Small intestine (tissue), 7 donors: ENCODE results near the gene SVEP1. TPM values are rescaled to one million over a fixed set of nuclear protein-coding genes. Genes with fewer than 3 reads are reported as not detected.
A peak's percentile ranks its signal among the peaks of the same experiment; 100 is the strongest.

Experiments used
- DNase-seq, 2 donors: peaks; one replicate each; pipeline versions ENCODE4 v3.0.0 to v3.0.0-alpha.2; 2013
- FAIRE-seq: peaks from 2 replicates; lab custom pipeline; 2012; peaks lifted over from hg19 to GRCh38; lab: Jason Lieb, UNC
- H3K27ac ChIP-seq, 3 donors: one replicate each; pipeline ENCODE4 v1.5.1; 2013; ENCODE audit warnings: low read length in 2 of 3, mild to moderate bottlenecking in 2 of 3, control low read depth in 1 of 3, inconsistent platforms in 1 of 3, low read depth in 1 of 3, moderate library complexity in 1 of 3
- H3K27me3 ChIP-seq, 3 donors: one replicate each; pipeline ENCODE4 v1.6.1; 2013; ENCODE audit warnings: low read length in 3 of 3, inconsistent platforms in 1 of 3; ENCODE audit not compliant: control insufficient read depth in 3 of 3, insufficient read depth in 3 of 3
- H3K36me3 ChIP-seq, 3 donors: one replicate each; pipeline ENCODE4 v1.6.1; 2013; ENCODE audit warnings: low read length in 3 of 3, inconsistent platforms in 1 of 3, low read depth in 1 of 3, mild to moderate bottlenecking in 1 of 3, moderate library complexity in 1 of 3; ENCODE audit not compliant: control insufficient read depth in 3 of 3, insufficient read depth in 2 of 3
- H3K4me1 ChIP-seq, 3 donors: one replicate each; pipeline ENCODE4 v1.6.1; 2013; ENCODE audit warnings: low read length in 2 of 3, inconsistent platforms in 1 of 3, low read depth in 1 of 3, mild to moderate bottlenecking in 1 of 3, moderate library complexity in 1 of 3; ENCODE audit not compliant: control insufficient read depth in 3 of 3, insufficient read depth in 2 of 3
- H3K4me3 ChIP-seq, 3 donors: one replicate each; pipeline ENCODE4 v1.5.1; 2013; ENCODE audit warnings: low read length in 3 of 3, control low read depth in 1 of 3, inconsistent platforms in 1 of 3, low read depth in 1 of 3, mild to moderate bottlenecking in 1 of 3, moderate library complexity in 1 of 3
- H3K9me3 ChIP-seq, 2 donors: one replicate each; pipeline ENCODE4 v1.6.1; 2013; ENCODE audit warnings: low read depth in 1 of 2, low read length in 1 of 2; ENCODE audit not compliant: control insufficient read depth in 2 of 2, insufficient read depth in 1 of 2
- WGBS, 3 donors: extraction: QIAGEN DNeasy Blood & Tissue Kit; methylation state at CpG; one replicate each; pipeline ENCODE4 v1.1.7; 2013; 5-methylcytosine and 5-hydroxymethylcytosine counted together
- polyA plus RNA-seq, 4 donors: library from polyadenylated mRNA; stranded (reverse) in 3 of 4; unstranded in 1 of 4; fragments of 200-250 nt in 3 of 4; fragments of 120-200 nt in 1 of 4; gene quantifications; one replicate each; pipeline versions ENCODE4 v1.2.1 to v1.2.3, GENCODE V29; 2013
- donor health status: healthy with polysubstance abuse.
- donor health status: control.
- donor health status: control.
- donor health status: Bipolar disorder and iron deficiency.
- donor health status: healthy.

SVEP1 gene
- polyA plus RNA-seq, 4 donors: under 0.01 to 5.8 (median 2.3) TPM

GRCh38 chr9:110502842-110503241 lies 76.7 kb downstream of the SVEP1 start:
- no peak for DNase-seq
- 81 to 82% (median 82%) methylated on average over 3 of the region's 3 CpGs for WGBS, 3 donors
- Histone ChIP-seq H3K27ac (no peak overlapping the region), H3K36me3 (no peaks in the 10 kb centered on the region), H3K27me3 (no peaks in the 10 kb centered on the region), H3K4me3 (no peak overlapping the region), H3K9me3 (no peaks in the 10 kb centered on the region), H3K4me1 (no peaks in the 10 kb centered on the region)
- no peak for FAIRE-seq

- DNase-seq (no peak), FAIRE-seq (no peak)
- no peaks in the 10 kb centered on the region for H3K4me1 ChIP-seq
- no peak overlapping the region for H3K27ac ChIP-seq
- 79 to 96% (median 85%) methylated on average over 1 of the region's 1 CpG for WGBS, 3 donors
- H3K36me3 ChIP-seq: no peaks in the 10 kb centered on the region
- no peaks in the 10 kb centered on the region for H3K27me3 ChIP-seq
- no peaks in the 10 kb centered on the region for H3K9me3 ChIP-seq
- H3K4me3 ChIP-seq: no peak overlapping the region
Observed at GRCh38 chr9:110499608-110500007, 79.9 kb downstream of the SVEP1 start.

GRCh38 chr9:110487196-110487595 lies 92.3 kb downstream of the SVEP1 start:
- DNase-seq (no peak), FAIRE-seq (no peak)
- Histone ChIP-seq H3K27me3 (no peaks in the 10 kb centered on the region), H3K9me3 (no peaks in the 10 kb centered on the region), H3K36me3 (no peaks in the 10 kb centered on the region), H3K27ac (no peak overlapping the region), H3K4me3 (no peak overlapping the region), H3K4me1 (no peaks in the 10 kb centered on the region)

- Histone ChIP-seq H3K4me3 (no peak overlapping the region), H3K27me3 (no peaks in the 10 kb centered on the region), H3K27ac (no peak overlapping the region), H3K36me3 (no peaks in the 10 kb centered on the region), H3K9me3 (no peaks in the 10 kb centered on the region), H3K4me1 (no peaks in the 10 kb centered on the region)
- DNase-seq (no peak), FAIRE-seq (no peak)
- WGBS, 3 donors: 68 to 83% (median 70%) methylated on average over 1 of the region's 1 CpG
Observed at GRCh38 chr9:110486218-110486617, 93.3 kb downstream of the SVEP1 start.

- Histone ChIP-seq H3K9me3 (no peaks in the 10 kb centered on the region), H3K27ac (no peak overlapping the region), H3K36me3 (no peaks in the 10 kb centered on the region), H3K4me1 (no peaks in the 10 kb centered on the region), H3K27me3 (no peaks in the 10 kb centered on the region), H3K4me3 (no peak overlapping the region)
- DNase-seq: no peak
- FAIRE-seq: no peak
- WGBS, 3 donors: 60 to 75% (median 71%) methylated on average over 5 of the region's 5 CpGs
Observed at GRCh38 chr9:110479481-110479880, 100.1 kb downstream of the SVEP1 start.

GRCh38 chr9:110476251-110476650 lies 103.3 kb downstream of the SVEP1 start:
- H3K27ac ChIP-seq: no peak overlapping the region
- no peaks in the 10 kb centered on the region for H3K36me3 ChIP-seq
- H3K9me3 ChIP-seq: no peaks in the 10 kb centered on the region
- no peaks in the 10 kb centered on the region for H3K4me1 ChIP-seq
- no peak overlapping the region for H3K4me3 ChIP-seq
- no peak for DNase-seq
- no peaks in the 10 kb centered on the region for H3K27me3 ChIP-seq
- FAIRE-seq: no peak
- 46 to 57% (median 54%) methylated on average over 3 of the region's 3 CpGs for WGBS, 3 donors

GRCh38 chr9:110472111-110472510 lies 107.4 kb downstream of the SVEP1 start:
- Histone ChIP-seq H3K27ac (no peak overlapping the region), H3K36me3 (no peaks in the 10 kb centered on the region), H3K9me3 (no peaks in the 10 kb centered on the region), H3K4me1 (no peaks in the 10 kb centered on the region), H3K4me3 (no peak overlapping the region), H3K27me3 (no peaks in the 10 kb centered on the region)
- DNase-seq: peak in 1 of 2 donors; percentile 8
- no peak for FAIRE-seq
- WGBS, 3 donors: 17 to 55% (median 40%) methylated on average over 6 of the region's 6 CpGs

- H3K4me3 ChIP-seq: no peak overlapping the region
- WGBS, 3 donors: 10 to 42% (median 24%) methylated on average over 5 of the region's 5 CpGs
- peak in 1 of 2 donors; percentile 8 for DNase-seq
- no peak for FAIRE-seq
- no peaks in the 10 kb centered on the region for H3K9me3 ChIP-seq
- no peak overlapping the region for H3K27ac ChIP-seq
- H3K4me1 ChIP-seq: no peaks in the 10 kb centered on the region
- no peaks in the 10 kb centered on the region for H3K36me3 ChIP-seq
- H3K27me3 ChIP-seq: no peaks in the 10 kb centered on the region
Observed at GRCh38 chr9:110468950-110469349, 110.6 kb downstream of the SVEP1 start.

GRCh38 chr9:110465190-110465589 lies 114.4 kb downstream of the SVEP1 start:
- Histone ChIP-seq H3K4me3 (no peak overlapping the region), H3K27ac (no peak overlapping the region), H3K27me3 (no peaks in the 10 kb centered on the region), H3K36me3 (no peaks in the 10 kb centered on the region), H3K4me1 (no peaks in the 10 kb centered on the region), H3K9me3 (no peaks in the 10 kb centered on the region)
- WGBS, 3 donors: 72 to 90% (median 85%) methylated on average over 3 of the region's 3 CpGs
- DNase-seq (no peak), FAIRE-seq (no peak)
